Measurements from ENCODE around the gene GPN1.
"Not testable (repeated sequence)": the region's sequence is repeated elsewhere in the genome, so short reads cannot be mapped to it uniquely, and the experiment has no call there.

The GPN1 gene

DNA sequence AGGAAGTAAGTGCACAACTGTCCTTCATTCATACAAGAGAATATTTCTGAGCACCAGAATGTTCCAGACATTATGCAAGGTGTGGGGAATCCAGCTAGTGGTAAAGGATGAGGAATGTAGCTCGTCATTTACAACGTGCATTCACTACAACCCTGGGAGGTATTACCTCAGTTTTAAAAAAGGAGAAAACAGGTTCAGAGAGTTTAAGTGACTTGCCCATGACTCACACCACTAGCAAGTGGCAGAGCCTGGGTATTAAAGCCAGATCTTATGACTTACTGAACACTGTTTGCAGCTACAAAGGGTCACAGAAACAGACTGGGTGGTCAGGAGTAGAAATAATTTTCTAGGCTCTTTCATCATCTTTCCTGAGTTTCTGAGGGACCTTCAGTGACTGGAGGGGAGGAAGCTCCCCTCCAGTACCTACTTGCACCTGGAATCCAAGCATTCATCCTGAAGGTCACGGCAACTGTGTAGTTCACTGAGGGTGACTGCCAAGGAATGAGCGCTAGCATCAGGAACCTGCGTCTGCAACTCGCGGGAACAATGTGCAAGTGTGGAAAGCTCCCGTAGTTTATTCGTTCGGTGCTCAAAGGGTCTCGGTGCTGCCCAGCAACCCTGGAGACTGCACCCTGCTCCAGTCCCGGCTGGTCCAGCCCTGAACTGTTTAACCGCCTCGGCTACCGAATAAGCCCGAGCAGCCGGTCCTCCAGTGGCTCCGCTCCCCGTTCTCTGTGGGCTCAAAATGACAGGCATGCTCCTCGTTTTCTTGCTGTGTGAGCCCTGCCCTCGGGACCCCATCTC, 685 bp upstream of the GPN1 start:
- Histone ChIP-seq H3K27me3 (ENCODE audit: insufficient read depth, low read length) (no peaks in the 10 kb centered on the region), H3K9ac (ENCODE audit: low read depth, low read length) (peak overlapping the region; percentile 97), H3K4me1 (ENCODE audit: insufficient read depth, low read length) (peaks cover 12% of the 10 kb centered on the region; the same call in 1 of the 2 replicates), H3K27ac (ENCODE audit: low read depth, low read length) (no peak overlapping the region; the same call in 1 of the 2 replicates), H3K36me3 (ENCODE audit: insufficient read depth, low read length) (peaks cover 38% of the 10 kb centered on the region), H3K9me3 (ENCODE audit: insufficient read depth, low read depth, low read length) (no peaks in the 10 kb centered on the region), H3K4me3 (ENCODE audit: low read length) (peak overlapping the region; percentile 90)
- WGBS, result 7% methylated on average over 21 of the region's 21 CpGs

DNA sequence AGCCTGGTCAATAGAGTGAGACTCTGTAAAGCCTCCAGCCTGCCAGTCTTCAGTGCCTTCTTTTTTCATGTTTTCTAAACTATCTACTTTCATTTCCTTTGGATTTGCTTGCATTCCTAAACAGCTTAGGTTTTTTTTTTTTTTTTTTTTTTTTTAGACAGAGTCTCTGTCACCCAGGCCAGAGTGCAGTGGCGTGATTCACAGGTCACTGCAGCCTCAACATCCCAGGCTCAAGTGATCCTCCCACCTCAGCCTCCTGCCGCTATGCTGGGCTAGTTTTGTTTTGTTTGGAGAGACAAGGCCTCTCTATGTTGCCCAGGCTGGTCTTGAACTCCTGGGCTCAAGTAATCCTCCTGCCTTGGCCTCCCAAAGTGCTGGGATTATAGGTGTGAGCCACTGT, 1.4 kb downstream of the GPN1 start:
- not testable (repeated sequence) for H3K27me3 ChIP-seq (ENCODE audit: insufficient read depth, low read length); H3K4me3 ChIP-seq (ENCODE audit: low read length); H3K27ac ChIP-seq (ENCODE audit: low read depth, low read length); H3K9ac ChIP-seq (ENCODE audit: low read depth, low read length); H3K4me1 ChIP-seq (ENCODE audit: insufficient read depth, low read length); H3K9me3 ChIP-seq (ENCODE audit: insufficient read depth, low read depth, low read length)
- peaks cover 47% of the 10 kb centered on the region for H3K36me3 ChIP-seq (ENCODE audit: insufficient read depth, low read length)
- 94% methylated on average over 2 of the region's 2 CpGs for WGBS

DNA sequence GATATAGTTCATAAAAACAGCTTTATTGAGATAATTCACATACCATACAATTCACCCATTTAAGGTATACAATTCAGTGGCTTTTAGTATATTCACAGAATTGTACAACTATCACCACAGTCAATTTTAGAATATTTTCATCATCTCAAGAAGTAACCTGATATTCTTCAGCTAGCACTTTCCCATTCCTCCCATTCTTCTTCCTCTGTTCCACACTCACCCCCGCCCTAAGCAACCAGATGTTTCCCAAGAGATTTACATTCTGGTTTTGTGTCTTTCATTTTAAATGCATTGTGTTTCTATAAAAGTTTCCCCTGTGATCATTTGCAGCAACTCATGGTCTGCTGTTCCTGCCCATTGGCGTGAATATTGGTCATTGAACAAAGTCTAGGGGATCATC, 5.4 kb downstream of the GPN1 start:
- Histone ChIP-seq H3K9ac (ENCODE audit: low read depth, low read length) (no peak overlapping the region), H3K4me1 (ENCODE audit: insufficient read depth, low read length) (no peaks in the 10 kb centered on the region), H3K27ac (ENCODE audit: low read depth, low read length) (no peak overlapping the region), H3K27me3 (ENCODE audit: insufficient read depth, low read length) (no peaks in the 10 kb centered on the region), H3K9me3 (ENCODE audit: insufficient read depth, low read depth, low read length) (no peaks in the 10 kb centered on the region), H3K36me3 (ENCODE audit: insufficient read depth, low read length) (peaks cover 87% of the 10 kb centered on the region), H3K4me3 (ENCODE audit: low read length) (no peak overlapping the region)
- WGBS, result 95% methylated on average over 2 of the region's 2 CpGs

DNA sequence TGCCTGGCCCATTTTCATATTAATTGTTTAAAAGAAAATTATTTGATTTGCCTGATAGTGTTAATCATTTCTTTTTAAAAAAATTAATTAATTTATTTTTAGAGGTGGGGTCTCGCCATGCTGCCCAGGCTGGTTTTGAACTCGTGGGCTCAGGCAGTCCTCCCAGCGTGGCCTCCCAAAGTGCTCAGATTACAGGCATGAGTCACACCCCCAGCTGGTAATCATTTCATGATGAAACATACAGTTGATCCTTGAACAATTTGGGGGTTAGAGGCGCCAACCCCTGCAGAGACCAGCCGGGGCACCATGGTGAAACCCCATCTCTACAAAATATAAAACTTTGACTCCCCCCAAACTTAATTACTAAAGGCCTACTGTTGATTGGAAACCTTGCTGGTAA, 7.9 kb downstream of the GPN1 start:
- Histone ChIP-seq H3K9ac (ENCODE audit: low read depth, low read length) (no peak overlapping the region), H3K4me1 (ENCODE audit: insufficient read depth, low read length) (no peaks in the 10 kb centered on the region), H3K4me3 (ENCODE audit: low read length) (no peak overlapping the region), H3K9me3 (ENCODE audit: insufficient read depth, low read depth, low read length) (no peaks in the 10 kb centered on the region), H3K27ac (ENCODE audit: low read depth, low read length) (no peak overlapping the region), H3K27me3 (ENCODE audit: insufficient read depth, low read length) (no peaks in the 10 kb centered on the region), H3K36me3 (ENCODE audit: insufficient read depth, low read length) (peaks cover 96% of the 10 kb centered on the region)
- 94% methylated on average over 5 of the region's 5 CpGs for WGBS

DNA sequence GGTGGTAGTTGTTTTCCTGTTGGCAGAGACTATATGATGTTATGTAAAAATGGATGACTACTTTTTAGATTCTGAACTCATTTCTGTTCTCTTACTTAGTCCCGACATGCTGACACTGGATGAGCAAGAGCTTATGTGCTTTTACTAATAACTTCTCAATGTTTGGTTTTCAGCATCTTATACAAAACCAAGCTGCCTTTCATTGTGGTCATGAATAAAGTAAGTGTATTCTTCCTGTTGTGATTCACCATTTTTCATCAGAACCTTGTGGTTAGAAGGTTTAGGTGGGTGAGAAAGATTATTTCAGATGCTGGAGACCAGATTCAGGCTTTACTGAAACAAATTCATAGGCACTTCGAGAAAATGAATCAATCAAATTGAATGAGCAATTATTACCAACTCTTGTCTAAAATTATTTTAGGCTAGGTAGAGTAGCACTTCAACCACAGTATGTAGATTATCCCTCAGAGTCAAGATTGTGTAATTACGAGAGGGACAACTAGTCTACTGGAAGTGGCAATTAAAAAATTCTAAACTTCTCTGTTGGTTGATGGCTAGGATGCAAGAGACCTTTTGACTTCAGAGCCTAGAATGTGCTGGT, 9.3 kb downstream of the GPN1 start:
- H3K36me3 ChIP-seq (ENCODE audit: insufficient read depth, low read length), result peaks cover 96% of the 10 kb centered on the region
- no peak overlapping the region for H3K4me3 ChIP-seq (ENCODE audit: low read length)
- H3K9me3 ChIP-seq (ENCODE audit: insufficient read depth, low read depth, low read length), result no peaks in the 10 kb centered on the region
- no peaks in the 10 kb centered on the region for H3K27me3 ChIP-seq (ENCODE audit: insufficient read depth, low read length)
- 95% methylated on average over 3 of the region's 3 CpGs for WGBS
- H3K4me1 ChIP-seq (ENCODE audit: insufficient read depth, low read length), result no peaks in the 10 kb centered on the region
- H3K9ac ChIP-seq (ENCODE audit: low read depth, low read length), result no peak overlapping the region
- no peak overlapping the region for H3K27ac ChIP-seq (ENCODE audit: low read depth, low read length)

DNA sequence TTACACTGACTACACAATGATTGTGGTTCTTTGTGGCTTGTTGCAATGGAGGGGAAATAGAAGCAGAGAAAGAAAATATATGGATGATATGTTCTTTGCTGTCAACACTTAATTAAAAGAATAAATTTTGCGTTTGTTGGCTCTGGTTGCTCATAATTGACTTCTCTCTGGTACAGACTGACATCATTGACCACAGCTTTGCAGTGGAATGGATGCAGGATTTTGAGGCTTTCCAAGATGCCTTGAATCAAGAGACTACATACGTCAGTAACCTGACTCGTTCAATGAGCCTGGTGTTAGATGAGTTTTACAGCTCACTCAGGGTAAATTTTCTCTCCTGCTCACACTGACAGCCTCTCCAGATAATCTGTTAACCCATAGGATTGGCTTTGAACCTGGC, 9.9 kb downstream of the GPN1 start:
- Histone ChIP-seq H3K4me1 (ENCODE audit: insufficient read depth, low read length) (no peaks in the 10 kb centered on the region), H3K4me3 (ENCODE audit: low read length) (no peak overlapping the region), H3K27ac (ENCODE audit: low read depth, low read length) (no peak overlapping the region), H3K36me3 (ENCODE audit: insufficient read depth, low read length) (peaks cover 99% of the 10 kb centered on the region), H3K9ac (ENCODE audit: low read depth, low read length) (no peak overlapping the region), H3K27me3 (ENCODE audit: insufficient read depth, low read length) (no peaks in the 10 kb centered on the region), H3K9me3 (ENCODE audit: insufficient read depth, low read depth, low read length) (no peaks in the 10 kb centered on the region)
- WGBS, result 73% methylated on average over 3 of the region's 3 CpGs

DNA sequence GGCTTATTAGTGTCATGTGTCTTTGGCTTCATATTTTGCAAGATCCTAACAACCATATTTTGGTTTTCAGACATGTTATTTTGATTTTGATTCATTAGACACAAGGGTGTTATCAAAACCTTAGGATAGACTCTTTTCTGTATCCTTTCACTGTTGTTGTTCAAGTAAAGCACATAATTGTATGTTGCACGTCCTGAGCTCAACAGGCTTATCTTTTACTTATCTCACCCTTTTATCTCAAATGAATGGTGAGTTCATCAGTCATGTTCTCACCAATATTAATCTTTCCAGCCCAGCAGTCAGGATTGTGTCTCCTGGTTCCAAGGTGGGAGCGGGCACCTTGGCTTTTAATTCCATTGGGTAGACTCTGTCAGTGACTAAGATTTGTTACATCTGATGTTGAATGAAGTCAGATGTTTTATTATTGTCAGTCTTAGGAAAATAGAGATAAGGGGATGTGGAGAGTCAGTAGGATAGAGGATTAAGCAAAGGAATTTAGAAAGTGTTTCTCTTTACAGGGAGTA, 11.9 kb downstream of the GPN1 start:
- peaks cover 95% of the 10 kb centered on the region for H3K36me3 ChIP-seq (ENCODE audit: insufficient read depth, low read length)

DNA sequence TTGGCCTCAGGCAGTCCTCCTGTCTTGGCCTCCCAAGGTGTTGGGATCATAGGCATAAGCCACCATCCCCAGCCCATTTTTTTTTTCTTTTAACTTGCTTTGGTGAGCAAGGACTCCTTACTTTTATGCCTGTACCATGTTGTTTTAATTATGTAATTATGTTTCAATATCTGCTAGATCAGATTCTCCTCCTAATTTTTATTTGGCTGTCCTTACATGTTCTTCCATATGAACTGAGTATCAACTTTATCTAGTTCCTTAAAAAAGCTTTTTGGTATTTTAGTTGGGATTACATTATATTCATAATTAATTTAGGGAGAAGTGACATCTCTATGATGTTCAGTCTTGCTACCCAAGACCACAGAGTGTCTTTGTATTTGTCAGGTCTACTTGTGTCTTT, 16.3 kb downstream of the GPN1 start:
- H3K4me1 ChIP-seq (ENCODE audit: insufficient read depth, low read length), result no peaks in the 10 kb centered on the region
- peaks cover 90% of the 10 kb centered on the region for H3K36me3 ChIP-seq (ENCODE audit: insufficient read depth, low read length)
- no peak overlapping the region for H3K27ac ChIP-seq (ENCODE audit: low read depth, low read length)
- H3K9ac ChIP-seq (ENCODE audit: low read depth, low read length), result no peak overlapping the region
- no peaks in the 10 kb centered on the region for H3K27me3 ChIP-seq (ENCODE audit: insufficient read depth, low read length)
- H3K4me3 ChIP-seq (ENCODE audit: low read length), result no peak overlapping the region
- no peaks in the 10 kb centered on the region for H3K9me3 ChIP-seq (ENCODE audit: insufficient read depth, low read depth, low read length)

More for the DNA sequence above, 11.9 kb downstream of the GPN1 start:
- H3K9me3 ChIP-seq (ENCODE audit: insufficient read depth, low read depth, low read length), result no peaks in the 10 kb centered on the region
- H3K27ac ChIP-seq (ENCODE audit: low read depth, low read length), result no peak overlapping the region
- no peak overlapping the region for H3K4me3 ChIP-seq (ENCODE audit: low read length)
- WGBS, result 90% methylated on average over 2 of the region's 2 CpGs
- H3K27me3 ChIP-seq (ENCODE audit: insufficient read depth, low read length), result no peaks in the 10 kb centered on the region
- no peak overlapping the region for H3K9ac ChIP-seq (ENCODE audit: low read depth, low read length)
- H3K4me1 ChIP-seq (ENCODE audit: insufficient read depth, low read length), result no peaks in the 10 kb centered on the region

DNA sequence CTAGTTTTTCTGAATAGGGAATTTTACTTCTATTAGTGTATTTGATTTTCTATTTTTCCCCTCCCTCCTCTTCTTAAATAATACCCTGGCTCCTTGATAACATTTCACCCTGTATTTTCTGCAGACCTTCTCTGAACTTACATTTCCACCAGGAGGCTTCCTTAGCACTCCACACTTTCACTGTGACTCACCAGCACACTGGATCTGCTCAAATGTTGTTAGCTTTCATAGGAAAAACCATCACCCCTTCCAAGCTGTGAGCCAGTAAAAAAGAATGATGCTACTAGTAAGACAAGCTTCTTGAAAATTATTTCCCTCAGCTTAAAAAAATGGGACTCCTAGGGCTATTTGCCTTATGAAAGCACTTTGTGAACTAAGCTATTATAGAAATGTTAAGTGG, 18.4 kb downstream of the GPN1 start:
- Histone ChIP-seq H3K27ac (ENCODE audit: low read depth, low read length) (no peak overlapping the region), H3K4me1 (ENCODE audit: insufficient read depth, low read length) (no peaks in the 10 kb centered on the region), H3K9ac (ENCODE audit: low read depth, low read length) (no peak overlapping the region), H3K9me3 (ENCODE audit: insufficient read depth, low read depth, low read length) (no peaks in the 10 kb centered on the region), H3K36me3 (ENCODE audit: insufficient read depth, low read length) (peaks cover 88% of the 10 kb centered on the region), H3K27me3 (ENCODE audit: insufficient read depth, low read length) (no peaks in the 10 kb centered on the region), H3K4me3 (ENCODE audit: low read length) (no peak overlapping the region)

DNA sequence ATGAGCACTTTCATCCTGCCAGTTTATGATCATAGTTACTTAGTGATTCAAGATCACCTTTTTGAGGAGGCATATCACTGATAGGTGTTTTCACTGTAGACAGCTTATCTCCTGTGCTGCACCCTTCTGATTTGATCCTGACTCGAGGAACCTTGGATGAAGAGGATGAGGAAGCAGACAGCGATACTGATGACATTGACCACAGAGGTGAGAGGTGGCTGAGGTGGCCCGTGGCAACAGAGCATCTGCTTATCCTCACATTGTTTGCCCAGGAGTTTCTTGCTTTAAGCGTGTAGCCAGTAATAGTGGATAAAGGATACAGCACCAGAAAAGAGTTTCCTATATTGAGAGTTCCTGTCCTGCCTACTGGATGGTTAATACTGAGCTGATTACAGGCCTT, 18.9 kb downstream of the GPN1 start:
- WGBS, result 95% methylated on average over 4 of the region's 4 CpGs
- Histone ChIP-seq H3K27ac (ENCODE audit: low read depth, low read length) (no peak overlapping the region), H3K9me3 (ENCODE audit: insufficient read depth, low read depth, low read length) (no peaks in the 10 kb centered on the region), H3K4me3 (ENCODE audit: low read length) (no peak overlapping the region), H3K36me3 (ENCODE audit: insufficient read depth, low read length) (peaks cover 88% of the 10 kb centered on the region), H3K4me1 (ENCODE audit: insufficient read depth, low read length) (no peaks in the 10 kb centered on the region), H3K27me3 (ENCODE audit: insufficient read depth, low read length) (no peaks in the 10 kb centered on the region), H3K9ac (ENCODE audit: low read depth, low read length) (no peak overlapping the region)

DNA sequence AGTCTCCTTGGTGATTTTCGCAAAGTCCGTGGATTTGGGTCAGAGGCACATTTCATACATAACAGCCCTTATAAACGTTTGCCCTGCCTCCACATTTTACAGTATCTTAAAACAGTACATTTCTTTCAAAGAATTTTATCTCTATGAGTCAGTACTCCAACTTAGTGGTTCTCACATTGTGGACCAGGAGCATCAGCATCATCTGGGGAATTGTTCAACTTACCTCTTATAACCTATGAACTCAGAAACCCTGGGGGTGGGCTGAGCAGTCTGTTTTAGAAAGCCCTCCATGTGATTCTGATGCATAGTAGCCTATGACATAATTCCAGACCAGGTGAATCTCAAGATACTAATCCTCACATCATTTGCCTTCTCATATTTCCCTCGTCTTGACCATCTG, 22.2 kb downstream of the GPN1 start:
- H3K4me3 ChIP-seq (ENCODE audit: low read length), result no peak overlapping the region
- WGBS, result 87% methylated on average over 4 of the region's 4 CpGs
- no peak overlapping the region for H3K27ac ChIP-seq (ENCODE audit: low read depth, low read length)

More for the DNA sequence above, 22.2 kb downstream of the GPN1 start:
- Histone ChIP-seq H3K4me1 (ENCODE audit: insufficient read depth, low read length) (no peaks in the 10 kb centered on the region), H3K9me3 (ENCODE audit: insufficient read depth, low read depth, low read length) (no peaks in the 10 kb centered on the region), H3K9ac (ENCODE audit: low read depth, low read length) (no peak overlapping the region), H3K27me3 (ENCODE audit: insufficient read depth, low read length) (no peaks in the 10 kb centered on the region), H3K36me3 (ENCODE audit: insufficient read depth, low read length) (peaks cover 93% of the 10 kb centered on the region)

All from HUES64 (cell line).